GM12878 (cell line): ENCODE data around the gene SLC45A1. TPM values are rescaled to one million over a fixed set of nuclear protein-coding genes. Genes with fewer than 3 reads are reported as not detected.
A peak's percentile ranks its signal among the peaks of the same experiment; 100 is the strongest.

Experiments used
- ATF7 ChIP-seq: fragments of 450-650 bp; IDR thresholded peaks from 2 replicates; pipeline ENCODE4 v1.6.1; 2016; ENCODE audit warnings: low read depth, mild to moderate bottlenecking
- BCL11A ChIP-seq: IDR thresholded peaks from 2 replicates; pipeline ENCODE4 v1.6.1; 2011; ENCODE audit warnings: low read depth, low read length
- CBFB ChIP-seq: IDR thresholded peaks from 2 replicates; pipeline ENCODE4 v1.6.1; 2016; ENCODE audit warnings: antibody characterized with exemption, low read depth
- CBX5 ChIP-seq: sonication (generic); IDR thresholded peaks from 2 replicates; pipeline ENCODE4 v1.6.1; 2016; ENCODE audit warnings: low read depth, moderate library complexity, mild to moderate bottlenecking, inconsistent platforms
- CHD4 ChIP-seq: fragments of 200-600 bp; sonication (generic); IDR thresholded peaks from 2 replicates; pipeline ENCODE4 v1.6.1; 2016; ENCODE audit warnings: mild to moderate bottlenecking
- E4F1 ChIP-seq: fragments of 450-650 bp; IDR thresholded peaks from 2 replicates; pipeline ENCODE4 v1.6.1; 2018; ENCODE audit warnings: borderline replicate concordance, mild to moderate bottlenecking; ENCODE audit not compliant: partially characterized antibody
- EGR1 ChIP-seq, 2 experiments: IDR thresholded peaks; 1 replicate in 1 of 2; 2 replicates in 1 of 2; pipeline ENCODE4 v1.6.1; 2011 to 2012; ENCODE audit warnings: low read depth in 2 of 2, low read length in 2 of 2, borderline replicate concordance in 1 of 2, mild to moderate bottlenecking in 1 of 2, moderate library complexity in 1 of 2
- EZH2 ChIP-seq: IDR thresholded peaks from 2 replicates; pipeline ENCODE4 v1.6.1; 2012; ENCODE audit warnings: low read depth, mild to moderate bottlenecking, control low read depth, inconsistent platforms, low read length, borderline replicate concordance; ENCODE audit not compliant: control insufficient read depth
- GATAD2B ChIP-seq: fragments of 450-650 bp; conservative IDR thresholded peaks from 2 replicates; pipeline ENCODE4 v1.6.1; 2017; ENCODE audit warnings: low read depth, mild to moderate bottlenecking, moderate library complexity
- IRF4 ChIP-seq: IDR thresholded peaks from 2 replicates; pipeline ENCODE4 v1.6.1; 2011; ENCODE audit warnings: low read depth, low read length
- PRDM15 ChIP-seq: fragments of 450-650 bp; formaldehyde crosslinking; IDR thresholded peaks from 2 replicates; pipeline ENCODE4 v1.4.0; 2020; ENCODE audit warnings: mild to moderate bottlenecking, moderate library complexity
- TCF7 ChIP-seq: IDR thresholded peaks from 2 replicates; pipeline ENCODE4 v1.6.1; 2014; ENCODE audit warnings: antibody characterized with exemption, borderline replicate concordance
- ZBTB11 ChIP-seq: fragments of 450-650 bp; formaldehyde crosslinking; IDR thresholded peaks from 2 replicates; pipeline ENCODE4 v1.5.0; 2022; ENCODE audit warnings: mild to moderate bottlenecking, missing genetic modification characterization
- ZNF687 ChIP-seq: fragments of 450-650 bp; IDR thresholded peaks from 2 replicates; pipeline ENCODE4 v1.6.1; 2017; ENCODE audit warnings: mild to moderate bottlenecking, moderate library complexity
- polyA plus RNA-seq, 11 experiments: library from polyadenylated mRNA; depleted of rRNA in 4 of 11; unstranded in 6 of 11; stranded (reverse) in 5 of 11; fragments of >200 nt; fragmentation: Nextera tagmentation in 4 of 11; fragmentation: Illumina TruSeq in 1 of 11; extraction: Ambion mirVana in 4 of 11; extraction: Trizol in 1 of 11; gene quantifications; 1 replicate in 1 of 11; 2 replicates in 10 of 11; pipeline versions ENCODE4 v1.2.1 to v1.2.3, GENCODE V29; 2011 to 2016; ENCODE audit warnings: inconsistent platforms in 2 of 11, missing spikeins in 2 of 11, low read depth in 1 of 11
- total RNA-seq, 4 experiments: library from RNA; depleted of rRNA in 3 of 4; stranded (reverse); fragments of >200 nt in 3 of 4; fragmentation: Illumina TruSeq in 1 of 4; extraction: Trizol in 1 of 4; gene quantifications; 2 replicates each; pipeline versions ENCODE4 v1.2.1 to v1.2.3, GENCODE V29; 2013 to 2021

Gene SLC45A1
- total and polyA plus RNA-seq, 10 of the 15 experiments (the other 5 are each of a cell fraction or from before 2014, with no cell fraction given), result 0.07 to 0.23 (median 0.13) TPM; not detected in 6

- no peak for TF ChIP-seq E4F1
- TF ChIP-seq CBX5, result no peak
- no peak for TF ChIP-seq GATAD2B
- no peak for TF ChIP-seq EZH2
- TF ChIP-seq ZNF687, result no peak
- peak; percentile 93 for TF ChIP-seq IRF4
- TF ChIP-seq CHD4, result 0 out of 2 replicates have a peak, but pooled peaks have one; percentile 36
- TF ChIP-seq TCF7, result no peak
- peak; percentile 94 for TF ChIP-seq BCL11A
- TF ChIP-seq CBFB, result peak; percentile 41; the same call in 1 of the 2 replicates
- TF ChIP-seq PRDM15 (CRISPR knock-in tag), result no peak
- TF ChIP-seq EGR1 (IDR thresholded peaks at IDR 0.05; ENCODE audit: borderline replicate concordance in 1 of 2, low read depth in 2 of 2, low read length in 2 of 2), result no peak
- TF ChIP-seq ATF7, result peak; percentile 73
- TF ChIP-seq ZBTB11, result no peak
Measured at GRCh38 chr1:8283058-8283884, 34.6 kb upstream of the SLC45A1 start (continued).
